Stimulated activated CD4-positive, alpha-beta T cell treated with anti-CD3 and anti-CD28 coated beads, Interleukin-12 subunit alpha, Interleukin-12 subunit beta, amount 100 ng/mL, for 4 hours (primary cell): ENCODE data around the gene IRS1.
"Not testable (repeated sequence)": the region's sequence is repeated elsewhere in the genome, so short reads cannot be mapped to it uniquely, and the experiment has no call there.

Source experiments
- DNase-seq: peaks from one replicate; pipeline ENCODE4 v3.0.0-alpha.2; 2020

Gene IRS1

GRCh38 chr2:226799211-226799975 lies at the start of gene IRS1:
IRS1 (minus strand) TSS chr2:226799820; CDS start chr2:226798738, 1,082 bp downstream.
- DNase-seq, result peak; percentile 61

GRCh38 chr2:226849349-226849748 lies 49.7 kb upstream of the IRS1 start:
- no peak for DNase-seq

- no peak for DNase-seq
Measured at GRCh38 chr2:226847511-226847910, 47.9 kb upstream of the IRS1 start.

GRCh38 chr2:226847090-226847489 lies 47.5 kb upstream of the IRS1 start:
- no peak for DNase-seq

GRCh38 chr2:226845386-226846116 lies 45.9 kb upstream of the IRS1 start:
- DNase-seq, result no peak

- DNase-seq, result not testable (repeated sequence)
Measured at GRCh38 chr2:226843001-226843400, 43.4 kb upstream of the IRS1 start.

GRCh38 chr2:226839951-226840350 lies 40.3 kb upstream of the IRS1 start:
- DNase-seq, result no peak

GRCh38 chr2:226839161-226839560 lies 39.5 kb upstream of the IRS1 start:
- no peak for DNase-seq

- no peak for DNase-seq
Measured at GRCh38 chr2:226838722-226839121, 39.1 kb upstream of the IRS1 start.

GRCh38 chr2:226837787-226838603 lies 38.4 kb upstream of the IRS1 start:
- no peak for DNase-seq

- DNase-seq, result no peak
Measured at GRCh38 chr2:226837334-226837733, 37.7 kb upstream of the IRS1 start.

GRCh38 chr2:226836548-226836885 lies 36.9 kb upstream of the IRS1 start:
- no peak for DNase-seq

- peak; percentile 92 for DNase-seq
Measured at GRCh38 chr2:226835796-226836547, 36.4 kb upstream of the IRS1 start, which contains the start of gene RHBDD1. RHBDD1 (plus strand) TSS chr2:226836054; CDS start chr2:226864694, 28,640 bp downstream.

- no peak for DNase-seq
Measured at GRCh38 chr2:226835420-226835795, 35.8 kb upstream of the IRS1 start.

- DNase-seq, result not testable (repeated sequence)
Measured at GRCh38 chr2:226834880-226835279, 35.3 kb upstream of the IRS1 start.

- DNase-seq, result no peak
Measured at GRCh38 chr2:226832061-226832460, 32.4 kb upstream of the IRS1 start.

- no peak for DNase-seq
Measured at GRCh38 chr2:226831266-226831665, 31.6 kb upstream of the IRS1 start.

GRCh38 chr2:226829721-226830631 lies 30.4 kb upstream of the IRS1 start:
- DNase-seq, result no peak

- no peak for DNase-seq
Measured at GRCh38 chr2:226828191-226828590, 28.6 kb upstream of the IRS1 start.

- DNase-seq, result no peak
Measured at GRCh38 chr2:226825056-226825455, 25.4 kb upstream of the IRS1 start.

GRCh38 chr2:226818930-226819329 lies 19.3 kb upstream of the IRS1 start:
- DNase-seq, result no peak
